ENCODE results near the gene PDCD2. TPM values are rescaled to one million over a fixed set of nuclear protein-coding genes. Genes with fewer than 3 reads are reported as not detected.

Gene PDCD2
- total and polyA plus RNA-seq, 2 donors (not counting 1 experiment from before 2014, with no cell fraction given), result 50.0 to 64.5 TPM

- H4K20me1 ChIP-seq (ENCODE audit: control insufficient read depth, insufficient read depth, low read length, poor library complexity, severe bottlenecking), result peaks cover 25% of the 10 kb centered on the region
- intact Hi-C loops (cut with micrococcal nuclease), result loop anchor here (1.0 kb wide), 4 partner anchors 30 to 852 kb away; partner anchors contain the start of genes C6orf120, DYNLT2, ERMARD and PDCD2
- no peak within 1 kb of the TSS for H3K4me3 Mint-ChIP-seq
- peaks cover 30% of the 10 kb centered on the region for H3K4me1 Mint-ChIP-seq
- H3K79me2 ChIP-seq (ENCODE audit: control insufficient read depth, insufficient read depth, low read length), result peaks cover 84% of the 10 kb centered on the region
- no peak for TF ChIP-seq EZH2 (IDR thresholded peaks at IDR 0.05; ENCODE audit: borderline replicate concordance, insufficient read depth, low read depth, low read length, poor library complexity, severe bottlenecking)
- no peak for TF ChIP-seq CTCF (IDR thresholded peaks at IDR 0.05)
- H3K27me3 Mint-ChIP-seq, result no peaks in the 10 kb centered on the region
- H3K9ac ChIP-seq (ENCODE audit: low read length), result peak within 1 kb of the TSS; percentile 90
- peak within 1 kb of the TSS; percentile 84 for H2AFZ ChIP-seq (ENCODE audit: insufficient read depth, low read depth, low read length, poor library complexity, severe bottlenecking)
- H3K27me3 ChIP-seq (replicated peaks in 1 of 4; ENCODE audit: control extremely low read depth in 1 of 4, control insufficient read depth in 3 of 4, insufficient read depth in 4 of 4, low read length in 3 of 4), result no peaks in the 10 kb centered on the region
- under 1% methylated on average over 47 of the region's 51 CpGs for WGBS (ENCODE audit: insufficient coverage)
- H3K36me3 ChIP-seq (replicated peaks in 1 of 2; ENCODE audit: control extremely low read depth in 1 of 2, control insufficient read depth in 1 of 2, extremely low read depth in 1 of 2, insufficient read depth in 2 of 2, low read length in 1 of 2), result peaks cover 0 to 28% of the 10 kb centered on the region in 2 experiments
- peak within 1 kb of the TSS; percentile 91 to 92 for H3K27ac ChIP-seq (ENCODE audit: low read length in 2 of 2)
- peaks cover 0 to 3% (median 0%) of the 10 kb centered on the region in 3 donors for H3K9me3 ChIP-seq (ENCODE audit: control extremely low read depth in 1 of 3, control insufficient read depth in 2 of 3, insufficient read depth in 1 of 3, low read length in 2 of 3)
- H3K4me1 ChIP-seq (ENCODE audit: control insufficient read depth in 2 of 2, insufficient read depth in 2 of 2, low read length in 2 of 2), result peaks cover 27 to 28% of the 10 kb centered on the region in 2 donors
- peak; percentile 97 for DNase-seq
- H3K9me3 Mint-ChIP-seq (ENCODE audit: insufficient read depth), result no peaks in the 10 kb centered on the region
- ChIA-PET CTCF (interaction anchor here (0.9 to 1.2 kb wide), 3 partner anchors 24 to 840 kb away, joined by 3 to 5 read pairs (median 5); partner anchors contain the start of gene PDCD2), POLR2A (interaction anchor here (0.6 to 2.3 kb wide), 6 partner anchors 28 to 1341 kb away, joined by 3 to 19 read pairs (median 6); partner anchors contain the start of genes C6orf120, DYNLT2, ERMARD and PDCD2)
- H3K4me3 ChIP-seq (ENCODE audit: control extremely low read depth in 1 of 5, extremely low read depth in 1 of 5, insufficient read depth in 1 of 5, low read depth in 2 of 5, low read length in 4 of 5), result peak within 1 kb of the TSS; percentile 71 to 99 (median 85)
- ATAC-seq (ENCODE audit: low read depth), result peak; percentile 94
- peak within 1 kb of the TSS; percentile 89 for H3K4me2 ChIP-seq (replicated peaks; ENCODE audit: low read depth, low read length, poor library complexity, severe bottlenecking)
- H3K27ac Mint-ChIP-seq, result no peak within 1 kb of the TSS
These were observed 30.2 kb downstream of the PDCD2 start, which contains the start of gene TBP for GRCh38 chr6:170554013-170554795. TBP (plus strand) TSS chr6:170554369; CDS start chr6:170557030, 2,661 bp downstream.
